Activated effector memory CD4-positive, alpha-beta T cell treated with anti-CD3 and anti-CD28 coated beads, Interleukin-2, amount 50 U/mL, for 16 hours (primary cell): Measurements from ENCODE around the gene ADGRG2.

ENCODE experiments used
- DNase-seq: peaks from one replicate; pipeline ENCODE4 v3.0.0-alpha.2; 2020

The ADGRG2 gene

GRCh38 chrX:19121898-19122640, at the start of gene ADGRG2:
Gene ADGRG2 (minus strand): TSS chrX:19122468. CDS start chrX:19068834, 53,634 bp downstream.
- DNase-seq, result no peak

- no peak for DNase-seq
Measured at GRCh38 chrX:19168609-19169008, 46.3 kb upstream of the ADGRG2 start.

DNA sequence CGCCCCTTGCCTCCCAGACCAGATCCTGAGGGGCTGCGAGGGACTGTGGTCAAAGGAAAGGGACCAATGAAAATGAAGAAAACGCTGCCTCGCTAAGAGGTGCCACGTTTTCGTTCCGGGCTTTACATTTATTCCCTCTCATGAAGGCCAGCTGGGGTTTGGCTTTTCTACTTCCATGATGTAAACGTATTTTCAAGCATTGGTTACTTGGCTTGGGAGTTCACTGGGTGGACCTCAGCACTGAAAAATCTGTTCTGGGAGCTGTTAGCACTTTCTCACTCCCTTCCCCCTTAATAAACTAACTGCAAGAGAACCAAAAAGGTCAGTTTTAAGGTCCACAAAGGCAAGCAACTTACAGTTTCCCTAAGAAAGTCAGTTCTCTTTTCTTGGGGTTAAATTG, 40.6 kb upstream of the ADGRG2 start:
- DNase-seq, result no peak

- DNase-seq, result no peak
Measured at GRCh38 chrX:19156186-19156585, 33.9 kb upstream of the ADGRG2 start.

DNA sequence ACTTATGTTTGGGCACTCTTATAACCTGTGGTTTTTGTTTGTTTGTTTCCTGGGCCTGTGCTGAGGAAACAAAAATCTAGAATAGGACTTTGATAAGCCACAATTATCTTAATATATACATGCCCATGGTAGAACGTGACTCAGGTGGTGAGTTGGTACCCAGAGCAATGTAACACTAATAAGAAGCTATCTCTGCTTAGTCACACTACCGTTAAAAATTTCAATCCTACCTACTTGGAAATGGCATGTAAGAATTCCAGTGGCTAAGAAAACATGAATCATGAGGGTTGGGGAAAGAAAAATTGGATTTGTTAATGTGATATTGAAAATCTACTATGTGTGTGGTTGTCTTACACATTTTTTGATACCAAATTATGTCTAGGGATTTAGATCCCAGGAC, 30.5 kb upstream of the ADGRG2 start:
- no peak for DNase-seq

DNA sequence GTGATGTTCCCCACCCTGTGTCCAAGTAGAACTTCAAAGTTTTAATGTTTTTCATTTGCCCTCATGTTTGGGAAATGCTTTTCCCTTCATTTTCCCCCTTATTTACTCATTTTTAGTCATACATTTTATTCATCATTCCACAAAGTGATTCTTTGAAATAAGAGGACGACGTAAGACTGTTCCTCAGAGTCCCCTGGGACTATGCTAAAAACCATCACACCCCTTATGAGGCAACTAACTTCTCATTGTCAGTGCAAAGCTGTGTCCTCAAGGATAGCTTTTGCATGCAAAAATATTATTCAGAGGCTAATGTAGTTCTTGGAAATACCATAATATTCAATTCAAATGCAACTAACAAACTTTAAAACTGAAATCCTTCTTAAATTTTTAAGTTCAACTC, 14.8 kb upstream of the ADGRG2 start:
- no peak for DNase-seq

DNA sequence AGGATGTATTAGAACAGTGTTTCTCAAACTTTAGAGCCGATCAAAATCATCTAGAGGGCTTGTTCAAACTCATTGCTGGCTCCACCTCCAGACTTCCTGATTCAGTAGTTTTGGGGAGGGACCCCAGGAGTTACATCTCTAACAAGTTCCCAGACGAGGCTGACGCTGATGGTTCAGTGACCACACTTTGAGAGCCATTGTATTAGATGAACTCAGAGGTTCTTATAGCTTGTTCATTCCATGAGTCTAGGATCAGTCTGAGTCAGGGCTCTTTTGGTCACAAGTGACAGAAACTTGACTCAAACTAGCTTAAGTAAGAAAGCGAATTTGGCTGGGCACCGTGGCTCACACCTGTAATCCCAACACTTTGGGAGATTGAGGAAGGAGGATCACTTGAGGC, 11.5 kb upstream of the ADGRG2 start:
- DNase-seq, result no peak

DNA sequence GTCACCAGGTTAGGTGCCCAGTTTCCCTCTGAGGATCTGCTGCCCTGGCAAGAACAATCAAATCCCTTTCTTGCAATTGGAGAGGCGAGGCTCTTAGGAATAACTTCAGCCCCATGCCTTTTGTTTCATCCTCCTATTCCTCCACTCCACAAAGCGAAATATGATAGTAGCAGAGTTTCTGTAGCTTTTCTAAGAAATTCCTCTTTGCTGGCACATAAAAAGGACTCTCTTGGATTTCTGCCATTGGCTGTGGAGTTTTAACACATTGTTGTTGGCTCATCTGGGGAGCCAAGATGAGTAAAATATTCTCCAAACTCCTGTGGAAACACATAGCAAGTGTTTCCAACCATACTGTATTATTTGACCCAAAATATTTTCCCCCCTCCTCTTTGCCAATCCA, 11.0 kb upstream of the ADGRG2 start:
- no peak for DNase-seq

DNA sequence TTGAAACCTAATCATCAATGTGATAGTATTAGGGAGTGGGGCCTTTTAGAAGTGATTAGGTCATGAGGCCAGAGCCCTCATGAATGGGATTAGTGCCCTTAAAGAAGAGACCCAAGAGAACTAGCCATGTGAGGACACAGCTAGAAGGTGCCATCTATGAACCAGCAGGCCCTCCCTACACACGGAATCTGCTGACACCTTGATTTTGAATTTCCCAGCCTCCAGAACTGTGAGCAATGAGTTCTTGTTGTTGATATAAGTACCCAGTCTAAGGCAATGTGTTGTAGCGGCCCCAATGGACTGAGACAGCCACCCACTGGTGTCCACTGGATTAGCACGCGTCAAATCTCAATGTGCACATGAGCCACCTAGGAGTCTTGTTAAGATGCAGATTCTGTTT, 8.4 kb upstream of the ADGRG2 start:
- DNase-seq, result no peak

DNA sequence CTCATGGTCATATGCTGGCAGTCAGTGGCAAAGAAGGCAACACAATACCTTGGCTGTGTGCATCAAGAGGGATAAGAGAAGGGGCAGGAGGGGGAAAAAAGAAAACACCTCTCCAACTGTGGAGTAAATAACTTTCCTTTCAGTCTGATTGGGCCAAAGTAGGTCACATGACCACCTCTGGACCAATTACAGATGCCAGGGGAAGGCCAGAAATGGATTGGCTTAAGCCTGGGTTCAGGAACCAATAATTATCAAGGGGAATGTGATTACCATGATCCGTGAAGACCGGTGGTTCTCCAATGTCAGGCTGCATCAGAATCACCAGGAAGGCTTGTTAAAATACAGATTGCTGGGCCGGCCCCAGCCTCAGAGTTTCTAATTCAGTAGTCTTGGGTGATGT, 7.4 kb upstream of the ADGRG2 start:
- no peak for DNase-seq

GRCh38 chrX:19127649-19128168, 5.4 kb upstream of the ADGRG2 start:
- DNase-seq, result no peak

- DNase-seq, result no peak
Measured at GRCh38 chrX:19122641-19123009, 357 bp upstream of the ADGRG2 start.

- no peak for DNase-seq
Measured at GRCh38 chrX:19121466-19121865, 802 bp downstream of the ADGRG2 start.

DNA sequence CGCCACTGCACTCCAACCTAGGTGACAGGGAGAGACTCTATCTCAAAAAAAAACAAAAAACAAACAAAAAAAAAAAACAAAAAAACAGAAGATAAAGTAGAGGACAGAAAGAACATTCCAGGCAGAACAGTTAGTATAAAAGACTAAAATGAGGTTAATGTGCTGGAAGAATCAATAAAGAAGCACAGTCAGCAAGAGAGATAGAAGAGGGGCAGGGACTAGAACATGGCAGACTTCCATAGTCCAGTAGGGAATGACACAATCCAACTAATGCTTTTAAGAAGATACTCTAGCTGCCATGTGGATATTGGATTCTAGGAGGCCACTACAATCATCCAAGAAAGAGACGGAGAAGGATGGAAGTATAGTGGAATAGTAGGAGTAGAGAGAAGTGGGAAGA, 11.6 kb downstream of the ADGRG2 start:
- no peak for DNase-seq

DNA sequence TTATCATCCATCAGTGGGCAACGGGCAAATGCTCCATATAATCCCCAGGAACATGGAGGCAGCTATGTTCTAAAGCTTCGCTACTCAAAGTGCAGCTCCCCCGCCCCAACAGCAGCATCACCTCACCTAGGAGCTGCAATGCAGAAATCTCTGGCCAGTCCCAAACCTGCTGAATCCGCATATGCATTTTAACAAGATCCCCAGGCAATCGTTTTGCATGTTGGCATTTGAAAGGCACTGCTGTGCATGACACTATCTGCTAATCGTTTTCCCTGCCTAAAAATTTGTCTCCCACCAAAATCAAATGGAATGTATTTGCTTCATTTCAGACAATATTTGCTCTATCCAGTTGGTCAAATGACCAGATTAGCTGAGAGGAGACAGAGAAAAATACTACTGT, 15.2 kb downstream of the ADGRG2 start:
- DNase-seq, result no peak

GRCh38 chrX:19100586-19100985, 21.7 kb downstream of the ADGRG2 start:
- no peak for DNase-seq

GRCh38 chrX:19097553-19098283, 24.6 kb downstream of the ADGRG2 start:
- no peak for DNase-seq

DNA sequence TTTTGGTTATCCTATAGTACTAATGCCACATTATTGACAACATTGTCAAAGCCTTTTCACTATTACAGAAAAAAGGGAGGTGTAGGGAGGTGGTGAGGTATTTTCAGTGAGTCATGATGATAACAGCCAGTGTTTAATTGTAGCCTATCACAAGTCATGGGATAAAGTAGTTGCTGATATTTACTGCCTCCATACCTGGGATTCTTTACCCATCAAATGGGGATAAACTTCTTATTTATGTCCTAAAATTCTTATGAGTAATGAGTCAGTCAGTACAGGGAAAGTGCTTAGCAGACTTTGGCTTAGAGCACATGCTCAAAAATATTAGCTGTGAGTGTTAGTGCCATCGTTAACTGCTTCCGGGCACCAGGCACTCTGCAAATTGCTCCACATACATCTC, 25.7 kb downstream of the ADGRG2 start:
- DNase-seq, result no peak

DNA sequence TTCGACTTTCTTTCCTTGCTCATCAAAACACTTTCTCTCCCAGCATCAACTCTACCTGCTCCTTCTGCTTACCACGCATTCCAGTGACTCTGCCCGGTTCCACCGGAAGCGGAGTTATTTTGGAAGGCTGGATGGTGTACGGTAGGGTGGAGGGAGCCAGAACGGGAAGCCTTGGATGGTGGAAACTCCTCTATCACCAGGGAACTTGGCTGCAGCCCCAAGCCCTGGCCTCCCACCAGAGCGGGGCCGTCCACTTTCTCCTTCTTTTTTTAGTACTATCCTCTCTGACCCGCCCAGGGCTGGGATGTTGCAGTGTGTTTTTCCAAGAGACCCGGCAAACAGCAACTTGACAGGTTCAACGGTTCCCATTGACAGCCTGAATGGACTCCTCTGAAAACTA, 27.6 kb downstream of the ADGRG2 start:
- DNase-seq, result no peak

DNA sequence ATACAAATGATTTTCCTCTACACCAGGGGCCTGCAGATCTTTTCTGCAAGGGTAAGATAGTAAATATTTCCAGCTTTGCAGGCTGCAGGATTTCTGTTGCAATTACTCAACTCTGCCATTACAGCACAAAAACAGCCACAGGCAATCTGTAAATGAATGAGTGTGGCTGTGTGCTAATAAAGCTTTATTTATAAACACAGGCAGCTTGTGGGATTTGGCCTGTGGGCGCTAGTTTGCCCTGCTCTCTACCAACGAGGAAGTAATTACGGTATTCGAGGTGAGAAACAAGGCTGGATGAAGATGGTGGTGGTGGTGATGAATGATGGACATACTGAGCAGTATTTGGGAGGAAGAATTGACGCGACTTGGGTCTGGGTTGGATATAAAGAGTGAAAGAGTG, 30.7 kb downstream of the ADGRG2 start:
- DNase-seq, result no peak

- no peak for DNase-seq
Measured at GRCh38 chrX:19089555-19090040, 32.7 kb downstream of the ADGRG2 start.

- DNase-seq, result no peak
Measured at GRCh38 chrX:19086102-19086772, 36.0 kb downstream of the ADGRG2 start.

GRCh38 chrX:19085666-19086065, 36.6 kb downstream of the ADGRG2 start:
- DNase-seq, result no peak

DNA sequence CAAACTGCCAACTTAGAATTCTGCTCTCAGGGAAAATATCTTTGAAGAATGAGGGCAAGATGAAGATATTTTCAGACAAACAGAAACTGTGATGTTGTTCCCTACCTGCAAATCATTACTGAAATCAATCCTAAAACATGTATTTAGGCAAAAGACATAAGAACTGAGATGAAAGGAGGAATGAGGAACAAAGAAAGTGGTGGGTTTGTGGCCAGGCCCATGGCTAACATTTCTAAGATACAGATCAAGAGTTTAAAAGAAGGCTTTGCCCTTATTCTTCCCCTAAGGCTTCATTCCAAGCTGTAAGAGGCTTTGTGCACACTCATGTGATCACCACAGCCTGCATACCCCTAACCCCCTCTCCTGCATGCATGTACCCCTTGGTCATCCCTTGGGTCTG, 46.5 kb downstream of the ADGRG2 start:
- no peak for DNase-seq
